C4-2B (cell line): Measurements from ENCODE around the gene RRAS2.

Experiments used
- ZFX ChIP-seq: fragments of 450-650 bp; IDR thresholded peaks from 2 replicates; pipeline ENCODE4 v1.6.1; 2017
- TF ChIP-seq, protein P1 (sequence below): fragments of 450-650 bp; conservative IDR thresholded peaks from 2 replicates; pipeline ENCODE4 v1.5.1; 2017; ENCODE audit warnings: mild to moderate bottlenecking

DNA sequence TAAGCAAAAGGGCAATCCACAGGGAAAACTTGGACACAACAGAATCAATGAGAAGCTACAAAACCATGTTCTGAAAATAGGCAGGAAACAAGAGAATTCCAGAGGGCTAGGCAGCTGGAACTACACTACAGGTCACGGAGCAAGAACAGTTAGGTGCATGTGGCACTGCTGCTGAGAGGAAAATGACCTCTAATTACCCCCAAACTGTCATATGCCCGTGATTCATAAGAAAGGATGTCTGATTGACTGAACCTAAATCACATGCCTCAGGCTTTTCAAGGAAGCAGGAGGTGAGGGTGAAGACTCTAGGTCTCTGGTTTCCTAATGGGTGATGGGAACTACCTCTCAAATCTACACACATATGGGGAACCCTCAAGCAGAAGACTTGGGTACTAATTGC lies 17.9 kb upstream of the RRAS2 start:
- TF ChIP-seq, protein P1, sequence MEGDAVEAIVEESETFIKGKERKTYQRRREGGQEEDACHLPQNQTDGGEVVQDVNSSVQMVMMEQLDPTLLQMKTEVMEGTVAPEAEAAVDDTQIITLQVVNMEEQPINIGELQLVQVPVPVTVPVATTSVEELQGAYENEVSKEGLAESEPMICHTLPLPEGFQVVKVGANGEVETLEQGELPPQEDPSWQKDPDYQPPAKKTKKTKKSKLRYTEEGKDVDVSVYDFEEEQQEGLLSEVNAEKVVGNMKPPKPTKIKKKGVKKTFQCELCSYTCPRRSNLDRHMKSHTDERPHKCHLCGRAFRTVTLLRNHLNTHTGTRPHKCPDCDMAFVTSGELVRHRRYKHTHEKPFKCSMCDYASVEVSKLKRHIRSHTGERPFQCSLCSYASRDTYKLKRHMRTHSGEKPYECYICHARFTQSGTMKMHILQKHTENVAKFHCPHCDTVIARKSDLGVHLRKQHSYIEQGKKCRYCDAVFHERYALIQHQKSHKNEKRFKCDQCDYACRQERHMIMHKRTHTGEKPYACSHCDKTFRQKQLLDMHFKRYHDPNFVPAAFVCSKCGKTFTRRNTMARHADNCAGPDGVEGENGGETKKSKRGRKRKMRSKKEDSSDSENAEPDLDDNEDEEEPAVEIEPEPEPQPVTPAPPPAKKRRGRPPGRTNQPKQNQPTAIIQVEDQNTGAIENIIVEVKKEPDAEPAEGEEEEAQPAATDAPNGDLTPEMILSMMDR = no peak
- no peak for TF ChIP-seq ZFX
